Activated CD8-positive, alpha-beta T cell treated with anti-CD3 and anti-CD28 coated beads for 36 hours (primary cell): ENCODE measurements around the gene THRB. TPM values are rescaled to one million over a fixed set of nuclear protein-coding genes. Genes with fewer than 3 reads are reported as not detected.

Experiments used
- ATAC-seq: fragments of 200-7000 bp; cut with Tn5 transposase; one replicate; pipeline ENCODE4 v1.10.0; 2021; ENCODE audit warnings: mild to moderate bottlenecking, moderate library complexity
- CTCF ChIA-PET: fragments of 350-600 bp; sonication (Branson Sonifier 250); formaldehyde crosslinking; loops from one replicate; lab custom pipeline; 2021; ENCODE audit warnings: antibody characterized with exemption; lab: Charles Lee
- POLR2A ChIA-PET: fragments of 350-600 bp; sonication (Branson Sonifier 250); formaldehyde crosslinking; loops from one replicate; lab custom pipeline; 2021; ENCODE audit warnings: antibody characterized with exemption; lab: Charles Lee
- DNase-seq: peaks from one replicate; pipeline ENCODE4 v3.0.0-alpha.2; 2020
- H3K27ac Mint-ChIP-seq: one replicate; pipeline ENCODE4 v1.8.0; 2021; ENCODE audit warnings: mild to moderate bottlenecking, mixed read lengths
- H3K27me3 Mint-ChIP-seq: one replicate; pipeline ENCODE4 v1.8.0; 2021; ENCODE audit warnings: mixed read lengths
- H3K36me3 Mint-ChIP-seq: one replicate; pipeline ENCODE4 v1.8.0; 2021; ENCODE audit warnings: low read depth, mixed read lengths
- H3K4me1 Mint-ChIP-seq: one replicate; pipeline ENCODE4 v1.8.0; 2021; ENCODE audit warnings: low read depth, mixed read lengths
- H3K4me3 Mint-ChIP-seq: one replicate; pipeline ENCODE4 v1.8.0; 2021; ENCODE audit warnings: mild to moderate bottlenecking, moderate library complexity, mixed read lengths
- H3K9me3 Mint-ChIP-seq: one replicate; pipeline ENCODE4 v1.8.0; 2021; ENCODE audit warnings: mixed read lengths
- CTCF ChIP-seq: fragments of 200-600 bp; IDR thresholded peaks from one replicate; pipeline ENCODE4 v1.8.0; 2022; ENCODE audit warnings: antibody characterized with exemption, mild to moderate bottlenecking
- intact Hi-C: fragments of 100-400 bp; cut with micrococcal nuclease; formaldehyde crosslinking; loops from one replicate; pipeline ENCODE4 v1.10.0; 2022
- total RNA-seq, 2 experiments: library from RNA; stranded (reverse); gene quantifications; one replicate each; pipeline ENCODE4 v1.2.3, GENCODE V29; 2021

Gene THRB
- not detected for total RNA-seq

DNA sequence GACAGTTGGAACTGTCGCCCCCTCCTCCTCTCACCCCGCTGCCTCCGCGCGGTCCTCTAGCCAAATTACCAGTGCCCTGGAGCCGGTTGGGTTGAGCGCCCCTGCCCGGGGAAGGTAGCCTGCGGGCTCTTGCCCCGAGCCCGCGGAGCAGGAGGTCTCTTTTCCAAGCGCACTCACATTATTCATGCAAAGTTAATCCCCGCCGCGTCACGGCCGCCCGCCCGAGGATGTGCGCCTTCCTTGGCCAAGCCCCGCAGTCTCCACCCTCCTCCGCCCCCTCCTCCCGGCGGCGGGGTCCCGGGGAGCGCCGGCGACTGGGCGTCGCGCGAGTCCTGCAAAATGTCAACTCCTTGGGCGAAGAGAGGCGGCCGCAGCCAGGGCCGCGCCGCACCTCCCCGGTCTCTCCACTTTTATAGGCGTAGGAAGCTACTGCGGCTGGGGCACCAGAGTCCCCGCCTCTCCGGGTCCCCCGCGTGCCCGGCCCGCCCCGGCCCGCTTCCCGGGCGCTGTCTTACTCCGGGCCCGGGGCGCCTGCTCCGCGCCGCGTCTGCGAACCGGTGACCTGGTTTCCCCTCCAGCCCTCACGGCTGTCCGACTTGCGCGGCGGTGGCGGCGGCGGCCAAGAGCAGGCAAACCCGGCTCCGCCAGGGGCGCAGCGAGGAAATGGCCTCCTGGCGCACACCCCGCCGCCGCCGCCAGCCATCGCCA is at the start of gene THRB:
THRB (minus strand) TSS at position 233 of the 708 bp plus-strand sequence.
- intact Hi-C loops, result no loop called here
- Mint-ChIP-seq H3K27me3 (peaks cover 46% of the 10 kb centered on the region), H3K4me3 (no peak within 1 kb of the TSS), H3K36me3 (no peaks in the 10 kb centered on the region), H3K4me1 (no peaks in the 10 kb centered on the region), H3K9me3 (no peaks in the 10 kb centered on the region), H3K27ac (no peak within 1 kb of the TSS)
- ATAC-seq, result peak; percentile 39
- ChIA-PET POLR2A (no interaction called here), CTCF (no interaction called here)
- DNase-seq, result peak; percentile 8
- TF ChIP-seq CTCF, result no peak

GRCh38 chr3:24541935-24542334 is 47.3 kb upstream of the THRB start:
- no peaks in the 10 kb centered on the region for H3K27me3 Mint-ChIP-seq
- POLR2A ChIA-PET, result no interaction called here

DNA sequence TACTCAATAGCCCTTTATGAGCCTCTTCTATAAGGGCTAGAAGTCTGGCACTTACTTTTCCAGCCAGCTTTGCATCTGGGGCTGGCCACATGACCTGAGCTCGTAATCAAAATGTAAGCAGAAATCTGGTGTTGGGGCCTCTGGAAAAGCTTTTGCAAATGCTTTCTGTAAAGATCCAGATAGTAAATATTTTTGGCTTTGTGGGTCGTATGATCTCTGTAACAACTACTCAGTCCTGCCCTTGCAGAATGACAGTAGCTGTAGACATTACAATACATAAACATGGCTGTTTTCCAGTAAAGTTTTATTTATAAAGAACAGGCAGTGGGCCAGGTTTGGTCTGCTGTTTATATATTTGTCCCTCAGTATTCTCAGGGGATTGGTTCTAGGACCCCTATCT is 46.2 kb upstream of the THRB start:
- CTCF ChIA-PET, result no interaction called here
- Mint-ChIP-seq H3K36me3 (no peaks in the 10 kb centered on the region), H3K4me3 (no peak overlapping the region), H3K27me3 (no peaks in the 10 kb centered on the region), H3K9me3 (no peaks in the 10 kb centered on the region), H3K4me1 (no peaks in the 10 kb centered on the region), H3K27ac (no peak overlapping the region)
- ATAC-seq, result no peak
- TF ChIP-seq CTCF, result no peak
- no peak for DNase-seq
- POLR2A ChIA-PET, result no interaction called here
- intact Hi-C loops, result no loop called here

More at GRCh38 chr3:24541935-24542334, 47.3 kb upstream of the THRB start:
- ATAC-seq, result no peak
- no peak for TF ChIP-seq CTCF
- H3K9me3 Mint-ChIP-seq, result no peaks in the 10 kb centered on the region
- intact Hi-C loops, result no loop called here
- CTCF ChIA-PET, result no interaction called here
- no peaks in the 10 kb centered on the region for H3K4me1 Mint-ChIP-seq
- H3K27ac Mint-ChIP-seq, result no peak overlapping the region
- no peak overlapping the region for H3K4me3 Mint-ChIP-seq
- no peaks in the 10 kb centered on the region for H3K36me3 Mint-ChIP-seq
- no peak for DNase-seq

GRCh38 chr3:24539699-24540098 is 45.0 kb upstream of the THRB start:
- no peak for ATAC-seq
- intact Hi-C loops, result no loop called here
- Mint-ChIP-seq H3K27me3 (no peaks in the 10 kb centered on the region), H3K27ac (no peak overlapping the region), H3K4me3 (no peak overlapping the region), H3K9me3 (no peaks in the 10 kb centered on the region), H3K4me1 (no peaks in the 10 kb centered on the region), H3K36me3 (no peaks in the 10 kb centered on the region)
- ChIA-PET POLR2A (no interaction called here), CTCF (no interaction called here)
- no peak for DNase-seq
- TF ChIP-seq CTCF, result no peak

- H3K36me3 Mint-ChIP-seq, result no peaks in the 10 kb centered on the region
- no peaks in the 10 kb centered on the region for H3K4me1 Mint-ChIP-seq
- ATAC-seq, result no peak
- POLR2A ChIA-PET, result no interaction called here
- CTCF ChIA-PET, result no interaction called here
- no peaks in the 10 kb centered on the region for H3K9me3 Mint-ChIP-seq
- no peaks in the 10 kb centered on the region for H3K27me3 Mint-ChIP-seq
- intact Hi-C loops, result no loop called here
- TF ChIP-seq CTCF, result no peak
- DNase-seq, result no peak
- no peak overlapping the region for H3K4me3 Mint-ChIP-seq
- H3K27ac Mint-ChIP-seq, result no peak overlapping the region
These were observed 44.2 kb upstream of the THRB start for GRCh38 chr3:24538891-24539290.
